GM12873 (cell line): Measurements from ENCODE around the gene TSPAN15.

Experiments
- CTCF ChIP-seq: IDR thresholded peaks from 2 replicates; pipeline ENCODE4 v1.5.1; 2012; ENCODE audit warnings: low read depth, mild to moderate bottlenecking, moderate library complexity, low read length, control low read depth; ENCODE audit not compliant: insufficient read depth; ENCODE audit errors: missing control alignments

The TSPAN15 gene

GRCh38 chr10:69418052-69418752, 33.1 kb upstream of the TSPAN15 start:
- no peak for TF ChIP-seq CTCF

GRCh38 chr10:69419096-69419743, 32.0 kb upstream of the TSPAN15 start:
- TF ChIP-seq CTCF: no peak

- no peak for TF ChIP-seq CTCF
Measured at GRCh38 chr10:69419744-69420126, 31.5 kb upstream of the TSPAN15 start.

- no peak for TF ChIP-seq CTCF
Measured at GRCh38 chr10:69421611-69422308, 29.5 kb upstream of the TSPAN15 start.

GRCh38 chr10:69422676-69423075, 28.6 kb upstream of the TSPAN15 start:
- no peak for TF ChIP-seq CTCF

GRCh38 chr10:69425041-69425440, 26.2 kb upstream of the TSPAN15 start:
- TF ChIP-seq CTCF: no peak
